Smooth muscle cell of the brain vasculature (primary cell): ENCODE results near the gene TMEM30B.
A peak's percentile ranks its signal among the peaks of the same experiment; 100 is the strongest.

ENCODE experiments used
- DNase-seq: peaks from one replicate; pipeline ENCODE4 v3.0.0-alpha.2; 2012; ENCODE audit warnings: low read depth, low spot score

Gene TMEM30B

GRCh38 chr14:61300209-61300608 is 19.1 kb upstream of the TMEM30B start:
- no peak for DNase-seq

DNA sequence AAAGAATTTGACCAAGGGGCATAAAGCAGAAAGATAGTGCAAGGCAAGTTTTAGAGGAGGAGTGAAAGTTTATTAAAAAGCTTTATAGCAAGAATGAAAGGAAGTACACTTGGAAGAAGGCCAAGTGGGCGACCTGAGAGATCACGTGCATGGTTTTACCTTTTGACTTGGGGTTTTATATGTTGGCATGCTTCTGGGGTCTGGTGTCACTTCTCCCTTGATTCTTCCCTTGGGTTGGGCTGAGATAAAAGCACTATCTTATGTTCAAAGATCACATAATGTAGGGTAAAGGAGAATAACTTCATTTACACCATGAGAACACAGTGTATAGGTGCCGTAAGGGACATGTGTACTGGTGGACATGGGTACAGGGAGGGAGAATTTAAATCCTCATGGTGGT is 17.7 kb upstream of the TMEM30B start:
- no peak for DNase-seq

DNA sequence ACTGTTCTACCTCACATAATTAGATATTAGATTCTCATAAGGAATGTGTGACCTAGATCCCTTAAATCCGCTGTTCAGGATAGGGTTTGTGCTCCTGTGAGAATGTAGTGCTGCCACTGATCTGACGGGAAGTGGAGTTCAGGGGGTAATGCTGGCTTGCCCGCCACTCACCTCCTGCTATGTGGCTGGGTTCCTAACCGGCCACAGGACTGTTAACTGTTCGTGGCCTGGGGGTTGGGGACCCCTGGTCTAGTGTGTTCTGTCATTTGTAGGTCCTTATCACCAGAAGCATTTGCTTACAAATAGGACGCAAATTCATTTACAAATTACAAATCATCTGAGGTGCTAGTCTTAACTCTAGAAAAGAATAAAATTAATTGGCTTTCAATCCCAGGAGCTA is 16.4 kb upstream of the TMEM30B start:
- DNase-seq = no peak

GRCh38 chr14:61296719-61297502 is 15.8 kb upstream of the TMEM30B start:
- DNase-seq = no peak

DNA sequence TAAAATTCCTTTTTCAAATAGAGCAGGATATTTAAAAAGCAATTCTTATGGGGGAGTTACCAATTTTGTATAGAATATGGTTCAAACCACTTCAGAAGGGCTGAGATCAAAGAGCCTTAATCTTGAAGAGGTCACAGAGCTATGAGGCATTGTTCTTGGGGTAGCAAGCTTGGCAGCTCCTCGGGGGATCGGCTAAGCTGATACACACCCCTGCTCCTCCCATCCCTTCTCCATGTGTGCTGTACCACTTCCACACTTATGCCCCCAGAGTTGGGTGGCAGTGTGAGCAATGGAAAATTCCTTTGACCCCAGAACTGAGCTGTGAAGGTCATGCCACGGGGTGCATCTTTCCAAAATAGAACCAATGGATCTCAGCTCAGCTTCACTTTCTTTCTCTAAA is 15.0 kb upstream of the TMEM30B start:
- no peak for DNase-seq

DNA sequence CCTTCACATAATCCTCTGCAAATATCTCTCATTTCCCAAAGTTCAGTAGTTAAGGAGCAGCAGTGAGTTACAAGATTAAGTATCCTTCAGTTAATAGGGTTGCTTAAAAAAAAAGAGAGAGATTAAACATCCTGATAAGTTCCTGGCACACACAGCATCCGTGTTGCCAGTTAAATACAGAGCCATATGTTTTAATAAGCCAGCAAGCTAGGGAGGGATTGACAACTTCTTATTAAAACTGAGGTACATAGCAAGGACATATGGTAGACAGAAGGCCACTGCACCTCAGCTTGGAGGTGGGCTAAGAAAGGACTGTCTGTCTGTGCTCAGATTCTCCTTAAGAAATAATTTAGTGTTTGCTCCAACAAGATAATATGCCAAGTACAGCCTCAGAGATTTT is 9.6 kb upstream of the TMEM30B start:
- DNase-seq = no peak

DNA sequence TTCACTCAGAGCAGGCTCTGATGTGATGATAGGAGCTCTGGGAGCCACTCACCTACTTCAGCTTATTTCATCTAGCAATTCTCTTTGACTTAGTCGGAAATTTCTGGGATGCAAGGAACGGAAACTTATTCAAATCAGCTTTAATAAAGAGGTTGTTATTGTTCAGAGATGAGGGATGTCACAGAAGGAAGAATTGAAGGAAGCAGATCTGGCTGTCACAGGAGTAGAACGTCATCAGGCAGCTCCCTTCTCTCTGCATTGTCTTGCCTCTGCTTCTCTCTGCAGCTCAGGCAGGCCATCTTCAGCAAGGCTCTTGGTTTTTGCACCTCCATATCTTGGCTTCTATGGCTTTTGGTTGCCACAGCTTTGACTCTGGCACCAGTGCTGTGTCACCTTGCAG is 7.6 kb upstream of the TMEM30B start:
- DNase-seq = no peak

GRCh38 chr14:61288228-61288627 is 7.1 kb upstream of the TMEM30B start:
- DNase-seq = no peak

DNA sequence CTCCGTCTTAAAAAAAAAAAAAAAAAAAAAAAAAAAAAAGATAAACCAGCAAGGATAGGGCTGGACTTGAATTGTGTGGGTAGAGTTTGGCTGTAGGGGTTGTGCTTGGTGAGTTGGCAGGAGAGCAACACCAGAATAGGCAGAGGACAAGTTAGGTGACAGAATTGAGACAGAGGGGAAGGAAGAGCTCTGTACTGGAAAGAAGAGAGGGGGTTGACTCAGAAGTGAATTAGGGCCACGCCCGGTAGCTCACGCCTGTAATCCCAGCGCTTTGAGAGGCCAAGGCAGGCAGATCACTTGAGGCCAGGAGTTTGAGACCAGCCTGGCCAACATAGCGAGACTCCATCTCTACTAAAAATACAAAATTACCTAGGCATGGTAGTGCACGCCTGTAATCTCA is 6.1 kb upstream of the TMEM30B start:
- no peak for DNase-seq

GRCh38 chr14:61285364-61285763 is 4.2 kb upstream of the TMEM30B start:
- DNase-seq = no peak

DNA sequence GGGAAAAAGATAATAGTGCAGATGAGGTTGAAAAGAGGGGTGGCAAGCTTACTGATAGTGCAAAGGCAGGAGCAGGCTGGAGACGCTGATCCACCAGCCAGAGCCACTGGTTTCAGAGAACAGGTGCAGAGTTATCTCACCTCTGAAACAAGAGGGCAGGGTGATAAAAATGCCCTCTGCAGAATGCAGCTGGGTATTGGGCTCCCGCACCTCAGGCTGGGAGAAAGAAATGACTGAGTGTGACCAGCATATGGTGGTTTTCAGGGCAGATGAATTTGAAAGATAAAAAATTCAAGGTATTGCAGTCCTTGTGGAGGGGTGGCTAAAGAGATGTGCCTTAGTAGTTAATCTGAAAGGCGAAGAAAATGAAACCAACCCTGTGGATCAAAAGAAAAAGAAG is 2.9 kb upstream of the TMEM30B start:
- DNase-seq = no peak

DNA sequence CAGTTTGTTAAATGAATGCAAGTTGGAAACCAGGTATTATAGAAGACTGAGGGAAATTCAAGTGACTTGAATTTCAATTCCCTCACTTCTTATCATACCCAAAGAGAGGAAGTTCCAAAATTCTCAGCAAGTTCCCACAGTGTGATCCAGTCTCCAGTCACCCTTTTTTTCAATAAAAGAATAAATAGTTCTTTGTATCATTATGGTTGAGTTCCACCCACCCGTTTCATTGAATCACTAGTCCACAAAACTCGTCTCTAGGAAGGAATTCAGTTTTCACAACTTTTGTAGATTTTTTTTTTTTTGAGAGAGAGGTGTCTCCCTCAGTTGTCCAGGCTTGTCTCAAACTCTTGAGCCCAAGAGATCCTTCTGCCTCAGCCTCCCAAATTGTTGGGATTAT is 1.6 kb upstream of the TMEM30B start:
- no peak for DNase-seq

GRCh38 chr14:61281948-61282275 is 774 bp upstream of the TMEM30B start:
- DNase-seq = no peak

GRCh38 chr14:61280526-61281185 is 482 bp downstream of the TMEM30B start:
- no peak for DNase-seq

DNA sequence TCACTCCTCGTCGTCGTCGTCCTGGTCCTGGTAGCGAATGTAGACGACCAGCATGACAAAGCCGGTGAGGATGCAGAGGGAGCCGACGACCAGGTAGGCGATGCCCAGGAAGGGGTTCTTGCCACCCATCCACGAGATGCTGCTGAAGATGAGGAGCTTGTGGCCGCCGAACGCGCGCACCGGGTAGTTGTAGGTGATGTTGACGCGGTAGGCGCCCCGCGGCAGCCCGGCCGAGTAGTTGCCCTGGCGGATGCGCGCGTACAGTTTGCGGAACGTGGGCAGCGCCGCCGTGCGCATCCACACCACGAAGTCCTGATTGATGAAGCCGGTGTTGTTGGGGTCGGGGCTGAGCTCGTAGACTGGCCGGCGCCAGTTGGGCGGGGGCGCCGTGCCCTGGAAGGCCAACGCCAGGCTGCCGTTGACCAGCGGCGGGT is 1.0 kb downstream of the TMEM30B start:
- no peak for DNase-seq

GRCh38 chr14:61279082-61279481 is 2.1 kb downstream of the TMEM30B start:
- DNase-seq = no peak

DNA sequence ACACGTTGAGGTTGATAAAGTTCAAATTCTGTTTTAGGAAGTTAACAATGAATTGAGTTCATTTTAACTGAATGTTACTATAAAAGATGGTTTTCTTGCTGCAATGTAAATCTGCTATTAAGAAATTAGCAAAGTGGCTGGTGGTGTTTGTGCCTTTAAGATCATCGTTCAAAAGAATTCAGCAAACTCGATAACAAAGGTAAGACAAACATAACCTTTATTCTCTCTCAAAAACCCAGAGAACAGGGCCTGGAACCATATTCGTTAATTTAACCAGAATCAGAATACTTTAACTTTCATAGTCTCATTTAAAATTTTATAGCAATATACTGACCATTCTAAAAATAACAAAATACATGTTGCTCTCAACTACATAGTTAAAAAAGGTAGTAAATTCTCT is 3.4 kb downstream of the TMEM30B start:
- DNase-seq = no peak

DNA sequence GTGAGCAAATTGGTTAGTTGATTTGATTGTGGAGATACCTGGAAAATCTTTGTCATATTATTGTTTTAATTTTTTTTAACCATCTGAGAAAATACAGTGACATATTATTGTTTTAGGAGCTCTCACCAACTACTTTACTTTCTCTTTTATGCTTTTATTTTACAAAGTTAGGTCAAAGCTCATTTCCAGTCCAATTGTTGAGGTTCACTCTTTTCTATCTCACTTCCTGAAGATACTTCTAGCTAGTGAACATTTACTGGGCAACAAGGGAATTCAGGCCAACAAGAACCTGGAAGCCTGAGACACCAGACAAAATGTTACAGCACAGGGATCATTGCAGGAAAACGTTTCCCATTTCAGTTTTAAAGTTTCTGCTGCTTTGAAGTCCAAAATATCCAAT is 3.9 kb downstream of the TMEM30B start:
- DNase-seq = no peak

DNA sequence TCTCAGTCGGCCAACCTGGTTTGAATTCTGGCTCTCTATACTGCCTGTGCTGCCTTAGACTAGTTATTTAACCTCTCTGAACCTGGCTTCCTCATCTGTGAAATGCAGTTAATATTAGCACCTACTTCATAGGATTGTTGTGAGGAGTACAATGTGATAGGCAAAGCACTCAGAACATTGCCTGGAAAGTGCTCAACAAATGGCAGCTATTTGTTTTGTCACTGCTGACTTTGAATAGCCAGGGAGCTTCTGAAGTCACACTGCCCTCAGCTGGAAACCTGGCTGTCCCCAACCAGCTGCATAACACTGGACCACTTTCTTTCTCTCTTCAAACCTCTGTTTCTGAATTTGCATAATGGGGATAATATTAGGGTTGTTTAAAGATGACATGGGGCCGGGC is 9.6 kb downstream of the TMEM30B start:
- DNase-seq = no peak

DNA sequence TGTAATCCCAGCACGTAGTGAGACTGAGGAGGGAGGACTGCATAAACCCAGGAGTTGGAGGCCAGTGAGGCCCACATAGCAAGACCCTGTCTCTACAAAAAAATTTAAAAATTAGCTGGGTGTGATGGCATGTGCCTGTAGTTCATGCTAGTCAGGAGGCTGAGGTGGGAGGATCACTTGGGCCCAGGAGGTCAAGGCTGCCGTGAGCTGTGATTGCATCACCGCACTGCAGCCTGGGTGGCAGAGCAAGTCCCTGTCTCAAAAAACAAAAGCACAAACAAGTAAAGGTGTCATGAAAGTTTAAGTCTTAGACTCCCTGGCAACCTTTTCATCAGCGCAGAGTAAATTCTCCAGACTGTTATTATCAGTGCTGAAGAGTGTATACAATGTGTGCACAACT is 10.4 kb downstream of the TMEM30B start:
- DNase-seq = no peak

- peak; percentile 62 for DNase-seq
These were observed 11.6 kb downstream of the TMEM30B start for GRCh38 chr14:61269321-61270083.

DNA sequence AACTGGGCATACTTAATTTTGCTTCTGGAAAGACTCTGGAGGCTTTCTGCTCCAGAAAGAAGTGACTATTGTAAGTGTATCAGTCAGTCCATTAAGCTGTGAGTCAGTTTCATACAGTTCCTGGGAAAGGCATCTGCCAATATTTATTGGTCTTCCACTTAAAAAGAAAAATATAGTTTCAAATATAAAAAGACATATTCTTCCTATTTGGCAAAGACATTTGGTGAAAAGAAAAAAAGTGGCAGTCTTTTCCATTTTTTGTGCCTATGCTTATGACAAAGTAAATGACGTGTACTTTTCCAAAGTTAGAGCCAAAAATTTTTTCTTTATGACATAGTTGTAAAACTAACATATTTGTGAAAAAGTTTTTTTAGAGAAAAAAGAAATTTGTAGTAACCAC is 12.3 kb downstream of the TMEM30B start:
- DNase-seq = no peak
